HG03064 (cell line): ENCODE measurements around the gene BCL11B.

Experiments
- ATAC-seq: cut with Tn5 transposase; IDR thresholded peaks from one replicate; pipeline ENCODE4 v1.9.1; 2021; ENCODE audit warnings: low read depth; ENCODE audit not compliant: unreplicated experiment

The BCL11B gene

GRCh38 chr14:99287269-99287942, 15.4 kb upstream of the BCL11B start:
- ATAC-seq, result peak; percentile 73

DNA sequence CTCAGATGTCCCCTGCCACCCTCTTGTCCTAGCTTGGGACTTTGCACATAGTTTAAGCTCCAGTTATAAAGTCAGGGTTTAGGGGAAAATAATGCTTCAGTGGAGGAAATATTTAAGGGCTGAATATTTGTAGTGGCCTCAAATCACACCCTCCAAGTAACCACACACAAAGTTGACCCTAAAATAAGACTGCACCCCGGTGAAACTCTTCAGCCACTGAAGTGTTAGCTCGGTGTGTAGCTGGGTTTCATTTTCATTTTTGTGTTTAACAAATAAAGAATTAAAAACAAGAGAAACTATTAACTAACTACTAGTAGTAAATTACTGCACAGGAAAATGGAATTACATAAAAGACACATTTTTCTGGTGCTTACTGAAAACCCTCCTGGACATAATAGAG, 14.8 kb upstream of the BCL11B start:
- peak; percentile 65 for ATAC-seq

DNA sequence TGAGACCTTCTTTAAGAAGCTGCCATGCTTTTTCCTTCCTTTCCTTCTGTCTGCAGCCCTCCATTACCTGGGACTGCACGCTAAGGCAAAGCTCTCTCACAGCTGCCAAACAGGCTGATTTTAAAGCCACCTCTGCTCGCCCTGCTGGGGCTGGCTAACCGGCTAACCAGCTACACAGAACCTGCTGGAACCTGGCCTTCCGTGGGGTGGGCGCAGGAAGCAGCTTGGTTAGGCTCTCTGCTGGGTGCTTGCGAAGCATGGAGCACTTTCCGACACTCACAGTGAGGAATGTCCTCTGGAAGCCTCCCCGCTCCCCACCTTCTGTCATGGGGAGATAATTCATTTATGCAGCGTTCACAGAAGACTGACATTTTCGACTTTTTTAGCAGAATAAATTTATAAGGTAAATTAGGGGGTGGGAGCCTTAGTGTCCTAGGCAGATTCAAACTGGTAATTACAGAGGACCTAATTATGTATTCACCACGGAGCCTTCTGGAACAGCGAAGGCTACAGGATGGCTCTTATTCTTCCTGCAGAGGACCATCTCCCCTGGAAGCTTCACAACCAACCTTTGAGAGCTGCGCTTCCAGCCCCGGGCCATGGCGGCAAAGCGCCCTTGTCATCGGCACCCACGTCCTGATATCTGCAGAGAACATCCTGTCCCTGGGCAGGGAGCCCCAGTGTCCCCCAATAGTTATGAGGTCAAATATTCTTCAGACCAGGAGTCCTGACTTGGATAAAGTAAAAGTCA, 12.4 kb upstream of the BCL11B start:
- no peak for ATAC-seq

DNA sequence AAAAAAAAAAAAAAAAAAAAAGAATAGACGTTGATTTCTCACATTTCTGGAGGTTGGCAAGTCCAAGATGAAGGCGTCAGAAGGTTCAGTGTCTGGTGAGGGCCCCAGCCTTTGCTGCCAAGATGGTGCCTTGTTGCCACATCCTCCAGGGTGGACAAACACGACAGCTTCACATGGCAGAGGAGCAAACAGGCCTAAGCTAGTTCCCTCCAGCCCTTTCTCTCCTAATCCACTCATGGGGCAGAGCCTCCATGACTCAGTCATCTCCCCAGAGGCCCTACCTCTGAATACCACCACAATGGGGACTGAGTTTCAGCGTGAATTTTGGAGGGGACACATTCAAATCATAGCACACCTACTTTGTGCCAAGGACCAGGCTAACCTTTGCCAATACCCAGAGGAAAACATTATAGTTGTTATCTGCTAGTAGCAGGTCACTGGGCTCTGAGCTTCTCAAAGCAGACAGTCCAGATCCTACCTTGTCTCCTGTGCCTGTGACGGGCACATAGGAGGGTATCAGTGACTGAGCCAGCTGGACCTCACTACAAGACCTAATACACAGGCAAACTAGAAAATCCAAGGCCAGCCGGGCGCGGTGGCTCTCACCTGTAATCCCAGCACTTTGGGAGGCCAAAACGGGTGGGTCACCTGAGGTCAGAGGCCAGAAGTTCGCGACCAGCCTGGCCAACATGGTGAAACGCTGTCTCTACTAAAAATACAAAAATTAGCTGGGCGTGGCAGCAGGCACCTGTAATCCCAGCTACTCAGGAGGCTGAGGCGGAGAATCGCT, 10.5 kb upstream of the BCL11B start:
- no peak for ATAC-seq

- no peak for ATAC-seq
These were observed 9.4 kb upstream of the BCL11B start for GRCh38 chr14:99281396-99281795.

GRCh38 chr14:99280852-99281251, 8.9 kb upstream of the BCL11B start:
- no peak for ATAC-seq

DNA sequence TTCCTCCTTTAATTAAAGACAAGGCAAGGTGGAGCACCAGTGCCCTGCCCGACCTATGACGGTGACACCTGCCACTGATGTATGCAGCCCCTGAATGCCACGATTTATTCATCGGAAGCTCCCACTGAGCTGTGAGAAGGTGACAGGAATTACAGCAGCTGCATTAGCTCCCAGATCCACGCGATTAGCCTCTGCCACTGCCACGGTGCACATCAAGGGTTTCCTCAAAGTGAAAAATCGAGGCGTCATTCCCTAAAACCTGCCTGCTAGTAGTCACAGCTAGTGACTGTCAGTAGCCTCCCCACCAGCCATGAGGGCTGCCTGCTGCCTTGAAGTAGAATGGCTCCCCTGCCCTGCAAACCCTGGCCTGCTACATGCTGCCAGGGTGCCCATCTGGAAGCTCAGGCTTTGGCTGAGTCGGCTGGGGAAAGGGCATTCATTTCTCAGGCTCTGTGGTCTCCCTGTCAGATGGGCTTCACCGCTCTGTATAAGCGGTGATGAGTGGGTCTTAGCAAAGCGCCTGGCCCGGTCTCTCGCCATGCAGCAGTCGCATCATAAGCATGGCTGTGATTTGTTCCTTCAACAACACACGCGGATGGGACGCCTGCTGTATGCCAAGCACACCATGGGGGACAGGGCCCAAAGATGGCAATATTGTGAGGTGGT, 8.2 kb upstream of the BCL11B start:
- ATAC-seq, result no peak

GRCh38 chr14:99278836-99279235, 6.8 kb upstream of the BCL11B start:
- ATAC-seq, result no peak

GRCh38 chr14:99277530-99277929, 5.5 kb upstream of the BCL11B start:
- no peak for ATAC-seq

GRCh38 chr14:99276482-99276881, 4.5 kb upstream of the BCL11B start:
- no peak for ATAC-seq

GRCh38 chr14:99275222-99275584, 3.2 kb upstream of the BCL11B start:
- ATAC-seq, result no peak

- no peak for ATAC-seq
These were observed 2.6 kb upstream of the BCL11B start for GRCh38 chr14:99274346-99275221.

- no peak for ATAC-seq
These were observed 1.9 kb upstream of the BCL11B start for GRCh38 chr14:99273766-99274345.

DNA sequence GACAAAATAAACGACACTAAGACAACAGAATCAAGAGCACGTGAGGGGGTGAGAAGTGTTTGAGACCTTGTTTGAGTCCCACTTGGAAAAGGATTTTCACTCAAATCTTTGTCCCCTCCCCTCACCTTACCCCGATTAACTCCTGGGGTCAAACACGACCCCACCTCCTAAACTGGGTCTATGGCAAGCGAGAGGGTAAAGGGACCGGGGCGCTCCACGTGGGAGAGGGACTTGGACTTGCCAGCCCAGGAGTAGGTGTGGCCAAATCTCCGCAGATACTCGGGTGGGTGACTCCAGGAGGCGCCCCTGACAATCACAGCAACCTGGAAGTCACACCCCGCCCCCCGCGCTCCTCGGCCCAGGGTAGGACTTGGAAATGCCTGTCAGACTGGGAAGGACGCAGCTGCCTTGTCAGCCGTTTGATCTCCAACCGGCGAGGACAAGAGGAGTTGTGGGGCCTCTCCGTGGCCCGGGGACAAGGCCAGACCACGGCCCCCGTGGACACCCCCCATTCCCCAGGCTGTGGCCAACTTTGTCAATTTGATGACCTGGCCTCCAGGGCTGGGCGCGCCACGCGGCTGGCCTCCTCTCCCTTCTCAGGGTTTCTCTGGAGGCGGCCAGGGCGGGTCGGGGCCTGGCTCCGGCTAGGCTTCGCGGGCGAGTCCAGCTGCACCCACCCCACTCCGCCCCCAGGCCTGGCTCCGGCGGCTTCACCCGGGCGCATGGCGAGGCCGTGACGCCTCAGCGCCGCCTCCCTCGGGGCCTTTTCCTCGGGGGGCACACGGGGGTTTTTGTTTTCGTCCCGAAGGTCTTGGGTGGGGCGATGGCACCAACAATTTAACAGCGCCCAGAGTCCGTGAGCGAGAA, 1.1 kb upstream of the BCL11B start:
- ATAC-seq, result no peak

- ATAC-seq, result no peak
These were observed 568 bp upstream of the BCL11B start for GRCh38 chr14:99272632-99272898.

- ATAC-seq, result no peak
These were observed 616 bp downstream of the BCL11B start for GRCh38 chr14:99271221-99271941.

DNA sequence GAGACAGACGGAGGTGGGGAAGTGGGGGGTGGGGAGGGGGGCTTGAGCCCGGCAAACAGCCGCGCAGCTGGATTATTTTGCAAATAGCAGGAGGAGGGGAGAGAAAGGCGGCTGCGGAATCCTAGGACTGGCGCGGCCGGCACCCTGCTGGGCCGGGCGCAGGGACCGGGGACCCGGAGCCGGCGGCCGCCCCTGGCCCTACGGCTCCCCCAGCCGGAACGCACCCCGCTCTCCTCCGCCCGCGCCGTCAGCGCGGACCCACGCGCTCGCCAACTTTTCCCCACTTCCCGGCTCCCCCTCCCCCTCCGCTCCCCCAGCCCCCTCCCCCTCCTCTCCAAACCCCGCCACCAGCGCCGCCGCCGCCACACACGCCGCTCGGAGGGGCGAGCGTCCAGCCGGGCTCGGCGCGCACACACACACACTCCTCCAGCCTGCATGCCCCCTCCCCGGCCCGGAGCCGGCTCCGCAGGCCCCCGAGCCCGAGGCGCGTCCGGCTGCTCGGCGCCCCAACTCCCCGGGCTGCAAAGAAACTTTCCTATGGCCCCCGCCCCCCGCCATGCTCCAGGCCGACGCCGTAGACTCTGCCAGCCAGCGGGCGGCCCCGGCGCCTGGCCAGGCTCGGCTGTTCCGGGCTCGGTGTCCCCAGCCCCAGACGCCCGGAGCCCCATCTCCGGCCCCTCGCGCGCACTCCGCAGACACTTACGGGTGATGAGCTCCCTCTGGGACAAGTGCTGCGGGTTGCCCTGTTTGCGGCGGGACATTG, 1.4 kb downstream of the BCL11B start:
- no peak for ATAC-seq
